Measurements from ENCODE around the gene PCOLCE2. TPM values are rescaled to one million over a fixed set of nuclear protein-coding genes. Genes with fewer than 3 reads are reported as not detected.

Gene PCOLCE2
- total and polyA plus RNA-seq, 2 donors, result 2.0 to 4.7 TPM

DNA sequence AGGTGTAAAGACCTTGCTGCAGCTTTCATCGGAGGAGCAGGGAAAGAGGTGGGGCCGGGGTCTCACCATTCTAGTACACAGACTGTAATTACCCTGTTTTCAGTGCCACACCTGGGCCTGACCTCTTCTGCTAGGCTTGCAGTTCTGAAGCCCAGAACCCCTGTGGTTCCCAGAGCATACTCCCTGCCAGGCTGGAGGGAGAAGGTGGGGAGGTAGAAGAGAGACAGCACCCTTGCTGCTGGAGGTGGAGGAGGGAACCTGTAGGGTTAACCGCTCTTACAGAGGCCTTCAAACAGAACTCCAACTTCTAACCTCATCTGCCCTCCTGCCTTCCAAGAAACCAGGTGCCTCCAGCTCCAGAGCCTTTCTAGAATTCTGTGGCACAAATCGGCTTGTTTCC, 27.0 kb downstream of the PCOLCE2 start:
- DNase-seq (ENCODE audit: low read depth in 6 of 9, low spot score in 9 of 9), result no peak
- Histone ChIP-seq H3K27ac (ENCODE audit: low read depth in 1 of 2, low read length in 1 of 2) (no peak overlapping the region), H3K4me1 (ENCODE audit: control insufficient read depth in 2 of 2, insufficient read depth in 2 of 2, low read length in 2 of 2) (no peaks in the 10 kb centered on the region), H3K4me3 (ENCODE audit: low read length in 2 of 2) (no peak overlapping the region), H3K27me3 (ENCODE audit: control insufficient read depth in 2 of 2, insufficient read depth in 1 of 2, low read length in 1 of 2) (no peaks in the 10 kb centered on the region), H3K9me3 (ENCODE audit: control insufficient read depth in 2 of 2, insufficient read depth in 1 of 2, low read length in 1 of 2) (no peaks in the 10 kb centered on the region), H3K36me3 (ENCODE audit: control insufficient read depth in 2 of 2, insufficient read depth in 2 of 2, low read length in 1 of 2) (no peaks in the 10 kb centered on the region)
- 93% methylated on average over 4 of the region's 4 CpGs for WGBS

DNA sequence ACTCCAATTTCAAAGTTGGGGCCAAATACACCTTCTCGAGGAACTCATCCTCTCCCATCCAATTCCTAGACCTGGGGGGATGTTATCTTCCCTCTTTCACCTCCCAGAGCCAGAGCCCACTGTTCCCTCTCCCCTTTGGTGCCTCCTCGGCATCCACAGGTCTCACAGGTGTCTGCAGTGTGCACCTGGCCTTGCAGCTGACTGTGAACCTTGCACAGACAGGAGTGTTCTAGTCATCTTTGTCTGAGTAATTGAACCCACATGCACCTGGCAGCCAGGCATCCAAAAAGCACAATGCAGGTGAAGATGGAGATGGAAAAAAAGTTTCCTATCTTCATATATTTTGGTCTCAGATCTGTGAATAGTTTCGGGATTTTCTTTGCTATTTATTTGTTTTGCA, 30.8 kb downstream of the PCOLCE2 start:
- Histone ChIP-seq H3K4me1 (ENCODE audit: control insufficient read depth in 2 of 2, insufficient read depth in 2 of 2, low read length in 2 of 2) (no peaks in the 10 kb centered on the region), H3K27ac (ENCODE audit: low read depth in 1 of 2, low read length in 1 of 2) (no peak overlapping the region), H3K4me3 (ENCODE audit: low read length in 2 of 2) (no peak overlapping the region), H3K9me3 (ENCODE audit: control insufficient read depth in 2 of 2, insufficient read depth in 1 of 2, low read length in 1 of 2) (no peaks in the 10 kb centered on the region), H3K36me3 (ENCODE audit: control insufficient read depth in 2 of 2, insufficient read depth in 2 of 2, low read length in 1 of 2) (no peaks in the 10 kb centered on the region), H3K27me3 (ENCODE audit: control insufficient read depth in 2 of 2, insufficient read depth in 1 of 2, low read length in 1 of 2) (no peaks in the 10 kb centered on the region)
- 91% methylated on average over 3 of the region's 3 CpGs for WGBS
- DNase-seq (ENCODE audit: low read depth in 6 of 9, low spot score in 9 of 9), result no peak

DNA sequence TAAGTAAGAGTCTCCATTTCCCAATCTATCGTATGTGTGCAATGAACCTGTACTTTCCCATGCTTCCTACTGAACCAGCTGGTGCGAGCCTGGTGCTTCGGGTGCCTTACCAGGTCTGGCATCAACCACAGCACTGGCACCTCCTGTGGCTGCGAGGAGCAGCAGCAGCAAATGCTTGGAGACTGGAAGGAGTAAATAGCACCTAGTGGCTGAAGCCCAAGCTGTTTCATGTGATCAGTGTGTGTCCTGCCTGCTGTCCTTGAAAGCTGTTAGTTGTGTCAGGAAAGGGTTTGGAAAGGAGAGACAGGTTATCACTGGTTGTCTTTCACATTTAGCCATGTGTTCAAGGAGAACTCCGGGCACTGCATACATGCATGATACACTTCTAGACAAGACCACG, 31.8 kb downstream of the PCOLCE2 start:
- Histone ChIP-seq H3K9me3 (ENCODE audit: control insufficient read depth in 2 of 2, insufficient read depth in 1 of 2, low read length in 1 of 2) (no peaks in the 10 kb centered on the region), H3K36me3 (ENCODE audit: control insufficient read depth in 2 of 2, insufficient read depth in 2 of 2, low read length in 1 of 2) (no peaks in the 10 kb centered on the region), H3K4me1 (ENCODE audit: control insufficient read depth in 2 of 2, insufficient read depth in 2 of 2, low read length in 2 of 2) (no peaks in the 10 kb centered on the region), H3K4me3 (ENCODE audit: low read length in 2 of 2) (no peak overlapping the region), H3K27me3 (ENCODE audit: control insufficient read depth in 2 of 2, insufficient read depth in 1 of 2, low read length in 1 of 2) (no peaks in the 10 kb centered on the region), H3K27ac (ENCODE audit: low read depth in 1 of 2, low read length in 1 of 2) (no peak overlapping the region)
- DNase-seq (ENCODE audit: low read depth in 6 of 9, low spot score in 9 of 9), result no peak
- whole genome bisulfite sequencing, result 78% methylated on average over 6 of the region's 6 CpGs

DNA sequence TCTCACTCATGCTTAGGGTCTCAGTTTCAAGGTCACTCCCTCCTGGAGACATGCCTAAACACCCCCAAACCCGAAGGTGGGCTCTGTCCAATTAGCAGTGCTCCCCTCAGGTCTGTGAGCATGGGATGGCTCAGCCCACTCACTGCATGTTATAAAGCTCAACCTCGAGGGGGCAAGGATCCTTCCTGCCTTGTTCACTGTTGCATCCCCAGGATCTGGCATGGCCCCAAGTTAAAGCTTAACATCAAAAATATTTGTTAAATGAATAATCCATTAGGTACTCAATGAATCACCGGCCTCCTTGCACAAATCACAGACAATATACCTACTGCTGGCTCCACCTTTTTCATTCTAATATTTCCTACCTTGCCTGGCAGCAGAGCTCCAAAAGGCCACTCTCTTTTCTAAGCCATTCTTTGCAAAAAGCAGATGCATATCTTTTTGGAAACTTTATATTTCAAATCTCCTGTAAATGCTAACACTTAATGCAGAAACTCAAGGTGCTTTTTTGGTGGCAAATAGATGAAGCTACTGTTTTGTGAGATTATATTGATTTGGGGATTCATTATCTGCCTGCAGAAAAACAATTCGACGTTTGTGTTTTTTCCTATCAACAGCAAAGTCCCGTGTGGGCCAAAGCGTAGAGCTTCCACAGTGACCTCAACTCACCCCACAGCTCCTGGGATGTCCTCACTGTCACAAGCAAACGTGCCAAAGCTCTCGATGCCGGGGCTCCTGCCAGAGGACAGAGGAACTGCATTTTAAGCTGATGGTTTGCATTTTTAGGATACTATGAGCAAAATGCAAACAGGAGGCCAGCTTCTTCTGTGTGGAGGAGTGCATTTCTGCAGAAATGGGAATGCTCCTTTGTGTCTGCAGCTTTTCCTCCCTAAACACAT, 35.4 kb downstream of the PCOLCE2 start:
- WGBS, result 83% methylated on average over 10 of the region's 10 CpGs
- Histone ChIP-seq H3K27ac (ENCODE audit: low read depth in 1 of 2, low read length in 1 of 2) (no peak overlapping the region), H3K9me3 (ENCODE audit: control insufficient read depth in 2 of 2, insufficient read depth in 1 of 2, low read length in 1 of 2) (no peaks in the 10 kb centered on the region), H3K27me3 (ENCODE audit: control insufficient read depth in 2 of 2, insufficient read depth in 1 of 2, low read length in 1 of 2) (no peaks in the 10 kb centered on the region), H3K36me3 (ENCODE audit: control insufficient read depth in 2 of 2, insufficient read depth in 2 of 2, low read length in 1 of 2) (no peaks in the 10 kb centered on the region), H3K4me1 (ENCODE audit: control insufficient read depth in 2 of 2, insufficient read depth in 2 of 2, low read length in 2 of 2) (no peaks in the 10 kb centered on the region), H3K4me3 (ENCODE audit: low read length in 2 of 2) (no peak overlapping the region)
- DNase-seq (ENCODE audit: low read depth in 6 of 9, low spot score in 9 of 9), result no peak

DNA sequence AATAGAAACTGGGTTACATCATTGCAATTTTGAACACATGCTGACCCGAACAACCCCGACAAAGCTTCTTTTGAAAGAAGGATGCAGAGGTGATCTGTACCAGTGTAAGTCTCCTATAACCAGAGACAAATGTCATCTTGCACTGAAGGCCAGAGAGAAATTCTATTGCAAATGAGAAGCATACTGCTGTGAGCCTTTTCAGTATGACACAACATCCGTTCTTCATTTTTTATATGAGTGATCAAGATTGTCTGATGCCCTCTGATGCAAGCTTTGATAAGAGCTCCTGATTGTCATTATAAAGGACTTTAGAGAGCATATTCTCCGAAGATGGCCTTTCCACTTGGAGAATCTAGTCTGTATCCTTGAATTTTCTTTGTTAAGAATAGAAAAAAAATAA, 36.9 kb downstream of the PCOLCE2 start:
- H3K4me3 ChIP-seq (ENCODE audit: low read length in 2 of 2), result no peak overlapping the region
- no peaks in the 10 kb centered on the region for H3K27me3 ChIP-seq (ENCODE audit: control insufficient read depth in 2 of 2, insufficient read depth in 1 of 2, low read length in 1 of 2)
- no peaks in the 10 kb centered on the region for H3K9me3 ChIP-seq (ENCODE audit: control insufficient read depth in 2 of 2, insufficient read depth in 1 of 2, low read length in 1 of 2)

DNA sequence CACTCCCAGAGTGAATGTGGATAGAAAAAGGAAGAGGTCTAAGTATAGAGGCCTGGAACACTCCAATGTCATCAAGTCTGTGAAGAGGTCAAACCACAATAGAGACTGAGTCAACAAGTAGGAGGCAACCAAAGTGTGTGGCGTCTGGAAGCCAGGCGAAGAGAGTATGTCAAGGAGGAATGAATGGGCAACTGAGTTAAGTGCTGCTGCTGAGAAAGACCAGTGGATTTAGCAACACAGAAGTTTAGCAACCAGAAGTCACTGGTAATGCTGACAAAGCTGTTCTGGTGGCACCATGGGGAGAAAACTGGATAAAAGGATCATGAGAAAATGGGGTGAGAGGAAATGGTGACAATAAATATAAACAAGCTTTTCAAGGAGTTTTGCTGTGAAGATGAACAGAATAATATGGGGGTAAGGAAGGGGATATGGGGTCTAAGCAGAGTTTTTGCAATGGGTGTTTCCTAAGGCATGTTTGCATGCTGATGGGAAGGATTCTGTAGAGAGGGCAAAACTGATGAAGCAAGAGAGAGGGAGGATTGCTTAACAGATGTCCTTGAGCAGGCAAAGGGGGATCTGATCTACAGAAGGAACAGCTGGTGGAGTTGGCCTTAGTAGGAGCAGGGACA, 38.4 kb downstream of the PCOLCE2 start:
- 87% methylated on average over 2 of the region's 2 CpGs for WGBS
- no peaks in the 10 kb centered on the region for H3K4me1 ChIP-seq (ENCODE audit: control insufficient read depth in 2 of 2, insufficient read depth in 2 of 2, low read length in 2 of 2)
- no peak overlapping the region for H3K27ac ChIP-seq (ENCODE audit: low read depth in 1 of 2, low read length in 1 of 2)
- H3K9me3 ChIP-seq (ENCODE audit: control insufficient read depth in 2 of 2, insufficient read depth in 1 of 2, low read length in 1 of 2), result no peaks in the 10 kb centered on the region
- H3K36me3 ChIP-seq (ENCODE audit: control insufficient read depth in 2 of 2, insufficient read depth in 2 of 2, low read length in 1 of 2), result no peaks in the 10 kb centered on the region
- no peak overlapping the region for H3K4me3 ChIP-seq (ENCODE audit: low read length in 2 of 2)
- DNase-seq (ENCODE audit: low read depth in 6 of 9, low spot score in 9 of 9), result no peak
- H3K27me3 ChIP-seq (ENCODE audit: control insufficient read depth in 2 of 2, insufficient read depth in 1 of 2, low read length in 1 of 2), result no peaks in the 10 kb centered on the region

More for the DNA sequence above, 36.9 kb downstream of the PCOLCE2 start:
- Histone ChIP-seq H3K36me3 (ENCODE audit: control insufficient read depth in 2 of 2, insufficient read depth in 2 of 2, low read length in 1 of 2) (no peaks in the 10 kb centered on the region), H3K4me1 (ENCODE audit: control insufficient read depth in 2 of 2, insufficient read depth in 2 of 2, low read length in 2 of 2) (no peaks in the 10 kb centered on the region), H3K27ac (ENCODE audit: low read depth in 1 of 2, low read length in 1 of 2) (no peak overlapping the region)
- WGBS, result 95% methylated on average over 4 of the region's 4 CpGs
- DNase-seq (ENCODE audit: low read depth in 6 of 9, low spot score in 9 of 9), result no peak

DNA sequence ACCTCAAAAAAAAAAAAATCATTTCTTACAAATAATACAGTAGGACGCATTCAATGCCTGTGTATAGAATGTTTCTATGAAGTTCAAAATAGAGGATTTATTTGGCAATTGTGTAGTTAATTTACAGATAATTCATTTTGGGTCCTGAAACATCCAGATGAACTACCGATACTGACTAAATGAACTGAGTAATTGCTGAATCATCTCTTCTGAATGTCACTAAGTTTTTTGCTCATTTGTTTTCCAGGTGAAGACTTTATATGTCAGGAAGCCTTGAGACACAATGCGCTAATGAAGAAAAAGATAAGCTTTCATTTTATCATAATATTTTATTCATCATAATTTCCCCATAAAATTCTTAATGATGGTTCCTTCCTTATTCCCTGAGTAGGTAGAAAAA, 39.7 kb downstream of the PCOLCE2 start:
- Histone ChIP-seq H3K9me3 (ENCODE audit: control insufficient read depth in 2 of 2, insufficient read depth in 1 of 2, low read length in 1 of 2) (no peaks in the 10 kb centered on the region), H3K4me3 (ENCODE audit: low read length in 2 of 2) (no peak overlapping the region), H3K36me3 (ENCODE audit: control insufficient read depth in 2 of 2, insufficient read depth in 2 of 2, low read length in 1 of 2) (no peaks in the 10 kb centered on the region), H3K27me3 (ENCODE audit: control insufficient read depth in 2 of 2, insufficient read depth in 1 of 2, low read length in 1 of 2) (no peaks in the 10 kb centered on the region), H3K4me1 (ENCODE audit: control insufficient read depth in 2 of 2, insufficient read depth in 2 of 2, low read length in 2 of 2) (no peaks in the 10 kb centered on the region), H3K27ac (ENCODE audit: low read depth in 1 of 2, low read length in 1 of 2) (no peak overlapping the region)
- WGBS, result 98% methylated on average over 3 of the region's 3 CpGs
- no peak for DNase-seq (ENCODE audit: low read depth in 6 of 9, low spot score in 9 of 9)

DNA sequence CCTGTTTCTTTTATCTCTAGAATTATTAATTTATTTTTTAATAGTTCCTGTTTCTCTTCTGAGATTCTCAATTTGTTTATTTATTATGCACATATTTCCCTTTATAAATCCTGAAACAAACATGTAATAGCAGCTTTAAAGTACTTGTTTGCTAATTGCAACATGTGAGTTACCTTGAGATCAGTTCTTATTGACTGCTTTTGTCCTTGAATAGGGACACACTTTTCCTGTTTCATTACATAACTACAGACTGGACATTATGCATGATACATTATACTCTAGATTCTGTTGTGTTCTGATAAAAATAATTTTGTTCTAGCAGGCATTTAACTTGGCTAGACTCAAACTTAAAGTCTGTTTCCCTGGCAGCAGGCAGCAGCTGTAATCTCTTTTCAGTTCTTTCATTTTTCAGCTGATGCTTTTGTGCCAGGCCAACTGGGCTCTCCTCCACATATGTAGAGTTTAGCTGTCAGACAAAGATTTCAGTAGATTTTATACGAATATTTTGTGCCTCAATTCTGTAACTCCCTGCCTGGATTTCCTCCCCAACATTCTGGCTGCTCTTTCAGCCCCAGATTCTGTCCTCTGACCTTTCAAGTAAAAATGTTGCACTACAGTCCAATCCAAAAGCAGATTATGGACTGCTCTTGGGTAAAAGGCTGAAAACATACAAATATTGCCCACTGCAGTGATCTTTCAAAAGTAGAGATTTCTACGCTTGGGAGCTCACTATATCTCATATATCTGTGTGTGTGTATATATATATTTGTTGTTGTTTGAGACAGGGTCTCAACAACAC, 41.9 kb downstream of the PCOLCE2 start:
- 68% methylated on average over 2 of the region's 2 CpGs for WGBS
- H3K4me1 ChIP-seq (ENCODE audit: control insufficient read depth in 2 of 2, insufficient read depth in 2 of 2, low read length in 2 of 2), result no peaks in the 10 kb centered on the region
- H3K36me3 ChIP-seq (ENCODE audit: control insufficient read depth in 2 of 2, insufficient read depth in 2 of 2, low read length in 1 of 2), result no peaks in the 10 kb centered on the region
- no peaks in the 10 kb centered on the region for H3K27me3 ChIP-seq (ENCODE audit: control insufficient read depth in 2 of 2, insufficient read depth in 1 of 2, low read length in 1 of 2)
- no peaks in the 10 kb centered on the region for H3K9me3 ChIP-seq (ENCODE audit: control insufficient read depth in 2 of 2, insufficient read depth in 1 of 2, low read length in 1 of 2)
- DNase-seq (ENCODE audit: low read depth in 6 of 9, low spot score in 9 of 9), result no peak
- no peak overlapping the region for H3K27ac ChIP-seq (ENCODE audit: low read depth in 1 of 2, low read length in 1 of 2)
- H3K4me3 ChIP-seq (ENCODE audit: low read length in 2 of 2), result no peak overlapping the region
